ENCODE measurements around the gene SLIT1.
A peak's percentile ranks its signal among the peaks of the same experiment; 100 is the strongest.
"Not testable (repeated sequence)": the region's sequence is repeated elsewhere in the genome, so short reads cannot be mapped to it uniquely, and the experiment has no call there.

The SLIT1 gene

DNA sequence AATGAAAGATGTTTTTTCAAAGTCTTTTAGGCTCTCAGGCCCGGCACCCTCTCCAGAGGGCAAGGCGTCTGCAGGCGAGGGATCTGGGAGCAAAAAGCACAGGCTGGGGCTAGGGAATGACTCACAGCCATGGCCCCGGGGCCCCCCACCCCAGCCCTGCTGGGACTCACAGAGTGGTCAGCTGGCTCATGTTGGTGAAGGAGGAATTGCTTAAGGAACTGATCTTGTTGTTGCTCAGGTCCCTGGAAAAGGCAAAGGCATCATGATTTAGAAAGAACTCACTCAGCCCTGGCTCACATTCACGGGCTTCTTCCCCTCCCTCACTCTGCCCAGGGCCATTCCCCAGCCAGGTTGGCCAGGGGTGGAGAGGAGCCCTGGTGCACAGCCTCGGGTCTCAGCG lies 151.5 kb downstream of the SLIT1 start:
- no peaks in the 10 kb centered on the region for H3K36me3 ChIP-seq (ENCODE audit: insufficient read depth, low read length)
- H3K27ac ChIP-seq (ENCODE audit: low read depth, low read length): no peak overlapping the region
- no peak overlapping the region for H3K9ac ChIP-seq (ENCODE audit: low read length)
- no peaks in the 10 kb centered on the region for H3K27me3 ChIP-seq (ENCODE audit: control insufficient read depth in 1 of 2, insufficient read depth in 2 of 2, low read length in 2 of 2)
- H3K9me3 ChIP-seq (ENCODE audit: low read length): no peaks in the 10 kb centered on the region
- H3K4me1 ChIP-seq (ENCODE audit: insufficient read depth, low read length): peaks cover 4% of the 10 kb centered on the region
- no peak overlapping the region for H3K4me3 ChIP-seq (ENCODE audit: low read depth in 1 of 2, low read length in 2 of 2)

- not testable (repeated sequence) for H3K36me3 ChIP-seq (ENCODE audit: insufficient read depth, low read length); H3K27ac ChIP-seq (ENCODE audit: low read depth, low read length); H3K9ac ChIP-seq (ENCODE audit: low read length); H3K9me3 ChIP-seq (ENCODE audit: low read length); H3K4me1 ChIP-seq (ENCODE audit: insufficient read depth, low read length); H3K4me3 ChIP-seq (ENCODE audit: low read depth in 1 of 2, low read length in 2 of 2); H3K27me3 ChIP-seq (ENCODE audit: control insufficient read depth in 1 of 2, insufficient read depth in 2 of 2, low read length in 2 of 2)
Observed at GRCh38 chr10:97033841-97034240, 151.9 kb downstream of the SLIT1 start.

DNA sequence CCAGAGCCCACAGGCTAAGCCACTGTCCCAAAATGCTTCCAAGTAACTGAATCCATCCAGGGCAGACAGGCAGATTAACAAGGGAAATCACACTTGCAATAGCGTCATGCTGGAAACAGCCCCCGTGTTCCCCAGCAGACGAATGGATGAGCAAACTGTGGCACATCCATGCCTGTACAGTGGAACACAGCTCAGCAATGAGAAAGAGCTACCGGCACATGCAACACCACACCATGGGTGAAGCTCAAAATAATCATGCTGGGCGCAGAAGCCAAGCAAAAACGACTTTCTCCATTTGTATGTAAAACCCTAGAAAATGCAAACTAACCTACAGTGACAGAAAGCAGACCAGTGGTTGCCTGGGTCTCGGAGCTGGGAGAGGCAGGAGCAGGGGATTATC lies 153.1 kb downstream of the SLIT1 start:
- H3K27ac ChIP-seq (ENCODE audit: low read depth, low read length): no peak overlapping the region
- no peaks in the 10 kb centered on the region for H3K27me3 ChIP-seq (ENCODE audit: control insufficient read depth in 1 of 2, insufficient read depth in 2 of 2, low read length in 2 of 2)
- no peaks in the 10 kb centered on the region for H3K4me1 ChIP-seq (ENCODE audit: insufficient read depth, low read length)
- no peak overlapping the region for H3K9ac ChIP-seq (ENCODE audit: low read length)
- no peak overlapping the region for H3K4me3 ChIP-seq (ENCODE audit: low read depth in 1 of 2, low read length in 2 of 2)
- H3K36me3 ChIP-seq (ENCODE audit: insufficient read depth, low read length): no peaks in the 10 kb centered on the region
- no peaks in the 10 kb centered on the region for H3K9me3 ChIP-seq (ENCODE audit: low read length)

GRCh38 chr10:97031459-97031858 lies 154.3 kb downstream of the SLIT1 start:
- Histone ChIP-seq H3K9me3 (ENCODE audit: low read length) (no peaks in the 10 kb centered on the region), H3K4me1 (ENCODE audit: insufficient read depth, low read length) (no peaks in the 10 kb centered on the region), H3K36me3 (ENCODE audit: insufficient read depth, low read length) (no peaks in the 10 kb centered on the region), H3K27ac (ENCODE audit: low read depth, low read length) (no peak overlapping the region), H3K4me3 (ENCODE audit: low read depth in 1 of 2, low read length in 2 of 2) (no peak overlapping the region), H3K9ac (ENCODE audit: low read length) (no peak overlapping the region), H3K27me3 (ENCODE audit: control insufficient read depth in 1 of 2, insufficient read depth in 2 of 2, low read length in 2 of 2) (no peaks in the 10 kb centered on the region)

- no peak overlapping the region for H3K27ac ChIP-seq (ENCODE audit: low read depth, low read length)
- no peak overlapping the region for H3K4me3 ChIP-seq (ENCODE audit: low read depth in 1 of 2, low read length in 2 of 2)
- no peaks in the 10 kb centered on the region for H3K9me3 ChIP-seq (ENCODE audit: low read length)
- H3K36me3 ChIP-seq (ENCODE audit: insufficient read depth, low read length): no peaks in the 10 kb centered on the region
- no peaks in the 10 kb centered on the region for H3K27me3 ChIP-seq (ENCODE audit: control insufficient read depth in 1 of 2, insufficient read depth in 2 of 2, low read length in 2 of 2)
- no peak overlapping the region for H3K9ac ChIP-seq (ENCODE audit: low read length)
- H3K4me1 ChIP-seq (ENCODE audit: insufficient read depth, low read length): no peaks in the 10 kb centered on the region
Observed at GRCh38 chr10:97030894-97031293, 154.9 kb downstream of the SLIT1 start.

DNA sequence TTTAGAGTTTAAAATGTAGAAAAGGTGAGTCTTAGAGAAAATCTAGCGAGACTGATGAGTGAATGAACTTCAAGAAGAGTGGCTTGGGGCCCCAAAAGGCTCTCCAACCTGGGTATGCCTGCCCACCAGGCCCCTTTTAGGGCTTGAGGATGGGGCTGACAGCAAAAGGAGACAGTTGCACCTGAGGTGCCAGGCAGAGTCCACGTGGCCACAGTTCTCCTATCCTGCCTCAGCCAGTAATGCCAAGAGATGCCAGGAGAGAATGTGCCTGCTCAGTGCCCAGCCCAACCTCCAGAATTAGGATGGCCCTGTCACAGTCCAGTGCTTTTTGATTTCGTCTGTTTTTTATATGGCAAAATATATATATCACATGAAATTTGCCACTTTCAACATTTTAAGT lies 156.5 kb downstream of the SLIT1 start:
- Histone ChIP-seq H3K9ac (ENCODE audit: low read length) (no peak overlapping the region), H3K4me1 (ENCODE audit: insufficient read depth, low read length) (peaks cover 3% of the 10 kb centered on the region), H3K27ac (ENCODE audit: low read depth, low read length) (no peak overlapping the region), H3K9me3 (ENCODE audit: low read length) (no peaks in the 10 kb centered on the region), H3K36me3 (ENCODE audit: insufficient read depth, low read length) (no peaks in the 10 kb centered on the region), H3K27me3 (ENCODE audit: control insufficient read depth in 1 of 2, insufficient read depth in 2 of 2, low read length in 2 of 2) (no peaks in the 10 kb centered on the region), H3K4me3 (ENCODE audit: low read depth in 1 of 2, low read length in 2 of 2) (no peak overlapping the region)

DNA sequence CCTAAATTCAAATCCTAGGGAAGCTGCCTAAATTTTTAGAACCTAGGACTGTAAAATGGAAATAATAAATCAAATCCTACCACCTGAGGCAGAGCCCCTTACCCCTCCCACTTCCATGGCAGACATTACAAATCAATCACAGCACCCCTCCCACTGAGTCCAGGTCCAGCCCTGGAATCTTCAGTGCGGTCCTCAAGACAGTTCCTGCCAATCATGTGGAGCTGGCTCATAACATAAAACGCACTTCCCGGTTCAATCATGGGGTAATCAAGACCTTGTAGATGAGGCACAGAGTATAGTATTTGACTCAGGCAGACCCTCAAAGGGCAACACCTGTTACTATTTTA lies 157.0 kb downstream of the SLIT1 start:
- H3K4me3 ChIP-seq (ENCODE audit: low read depth in 1 of 2, low read length in 2 of 2): no peak overlapping the region

DNA sequence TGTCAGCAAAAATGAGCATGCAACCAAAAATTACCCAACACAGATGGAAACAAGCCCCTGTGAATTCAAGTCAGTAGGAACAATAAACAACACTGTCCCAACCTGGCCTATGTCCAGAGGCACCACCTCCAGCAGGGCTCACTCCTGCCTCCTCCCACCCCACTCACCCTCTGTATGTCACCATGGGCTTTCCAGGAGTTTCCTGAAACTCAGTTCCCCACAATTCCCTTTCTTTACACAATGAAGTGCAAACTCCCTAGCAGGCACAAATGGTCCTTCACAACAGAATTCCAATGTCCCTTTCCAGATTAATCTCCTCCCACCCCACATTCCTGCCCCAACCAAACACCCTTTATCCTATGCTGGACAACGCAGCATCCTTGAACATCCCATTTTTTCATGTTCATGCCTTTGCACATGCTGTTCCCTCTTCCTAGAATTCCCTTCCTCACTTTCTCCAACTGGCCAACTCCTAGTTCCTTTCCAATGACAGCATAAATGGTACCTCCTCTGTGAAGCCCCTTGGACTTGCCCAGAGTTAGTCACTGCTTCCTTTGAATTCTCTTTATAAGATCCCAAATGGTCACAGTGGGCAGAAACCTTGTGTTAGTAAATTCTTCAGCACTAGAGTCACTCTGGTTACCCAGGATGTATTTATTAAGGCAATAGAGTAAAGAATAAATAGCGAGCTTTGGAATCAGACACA lies 157.5 kb downstream of the SLIT1 start:
- H3K36me3 ChIP-seq (ENCODE audit: insufficient read depth, low read length): no peaks in the 10 kb centered on the region
- H3K27ac ChIP-seq (ENCODE audit: low read depth, low read length): no peak overlapping the region
- no peak overlapping the region for H3K4me3 ChIP-seq (ENCODE audit: low read depth in 1 of 2, low read length in 2 of 2)
- no peaks in the 10 kb centered on the region for H3K27me3 ChIP-seq (ENCODE audit: control insufficient read depth in 1 of 2, insufficient read depth in 2 of 2, low read length in 2 of 2)
- H3K9me3 ChIP-seq (ENCODE audit: low read length): no peaks in the 10 kb centered on the region
- peaks cover 10% of the 10 kb centered on the region for H3K4me1 ChIP-seq (ENCODE audit: insufficient read depth, low read length)
- H3K9ac ChIP-seq (ENCODE audit: low read length): no peak overlapping the region

More for the DNA sequence above, 157.0 kb downstream of the SLIT1 start:
- Histone ChIP-seq H3K27me3 (ENCODE audit: control insufficient read depth in 1 of 2, insufficient read depth in 2 of 2, low read length in 2 of 2) (no peaks in the 10 kb centered on the region), H3K4me1 (ENCODE audit: insufficient read depth, low read length) (peaks cover 7% of the 10 kb centered on the region), H3K9ac (ENCODE audit: low read length) (no peak overlapping the region), H3K27ac (ENCODE audit: low read depth, low read length) (no peak overlapping the region), H3K9me3 (ENCODE audit: low read length) (no peaks in the 10 kb centered on the region), H3K36me3 (ENCODE audit: insufficient read depth, low read length) (no peaks in the 10 kb centered on the region)

GRCh38 chr10:97025613-97026242 lies 160.0 kb downstream of the SLIT1 start:
- Histone ChIP-seq H3K4me1 (ENCODE audit: insufficient read depth, low read length) (peaks cover 16% of the 10 kb centered on the region), H3K36me3 (ENCODE audit: insufficient read depth, low read length) (no peaks in the 10 kb centered on the region), H3K4me3 (ENCODE audit: low read depth in 1 of 2, low read length in 2 of 2) (no peak overlapping the region), H3K9ac (ENCODE audit: low read length) (no peak overlapping the region), H3K27ac (ENCODE audit: low read depth, low read length) (no peak overlapping the region), H3K27me3 (ENCODE audit: control insufficient read depth in 1 of 2, insufficient read depth in 2 of 2, low read length in 2 of 2) (no peaks in the 10 kb centered on the region), H3K9me3 (ENCODE audit: low read length) (no peaks in the 10 kb centered on the region)

DNA sequence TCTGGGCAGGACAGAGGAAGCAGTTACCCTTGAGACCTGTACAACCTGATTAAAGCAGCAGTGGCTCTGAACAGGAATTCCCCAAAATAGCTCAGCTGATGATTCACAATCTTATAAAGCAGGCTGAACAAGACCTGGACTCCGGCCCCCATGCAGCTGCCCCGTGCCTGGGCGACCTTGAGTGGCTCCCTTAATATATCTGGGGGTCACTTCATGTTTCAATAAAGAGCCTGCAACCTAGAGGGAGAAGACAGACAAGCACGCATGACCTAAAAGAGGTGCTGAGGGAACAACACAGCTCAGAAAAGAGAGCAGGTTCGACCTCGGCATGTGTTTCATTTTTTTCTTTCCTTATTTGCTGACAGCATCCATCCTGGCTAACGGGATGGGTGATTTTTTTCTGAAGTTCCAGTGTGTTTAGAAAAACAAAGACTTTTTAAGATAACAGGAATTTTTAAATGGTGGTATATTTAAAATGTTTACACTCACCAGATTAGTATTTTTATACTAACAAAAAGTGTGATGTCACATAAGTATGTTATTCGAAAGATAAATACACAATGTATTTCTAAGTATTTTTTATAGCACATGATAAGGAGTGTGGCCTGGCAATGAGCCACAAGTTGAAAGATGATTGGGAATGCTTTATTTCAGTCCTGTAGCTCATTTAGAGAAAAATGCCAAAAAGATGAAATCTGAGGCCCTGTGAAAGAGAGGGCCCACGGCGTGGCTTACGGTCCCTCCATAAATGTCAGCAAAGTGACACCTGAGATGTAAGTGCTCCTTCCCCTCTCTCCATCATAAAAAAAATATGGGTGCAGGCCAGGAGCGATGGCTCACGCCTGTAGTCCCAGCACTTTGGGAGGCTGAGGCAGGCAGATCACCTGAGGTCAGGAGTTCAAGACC lies 161.3 kb downstream of the SLIT1 start:
- Histone ChIP-seq H3K4me3 (ENCODE audit: low read depth in 1 of 2, low read length in 2 of 2) (peak overlapping the region in 1 of 2 donors; percentile 2), H3K9me3 (ENCODE audit: low read length) (no peaks in the 10 kb centered on the region), H3K27ac (ENCODE audit: low read depth, low read length) (no peak overlapping the region), H3K27me3 (ENCODE audit: control insufficient read depth in 1 of 2, insufficient read depth in 2 of 2, low read length in 2 of 2) (no peaks in the 10 kb centered on the region), H3K9ac (ENCODE audit: low read length) (no peak overlapping the region), H3K36me3 (ENCODE audit: insufficient read depth, low read length) (no peaks in the 10 kb centered on the region), H3K4me1 (ENCODE audit: insufficient read depth, low read length) (peaks cover 24% of the 10 kb centered on the region)

GRCh38 chr10:97023401-97024167 lies 162.2 kb downstream of the SLIT1 start:
- H3K9me3 ChIP-seq (ENCODE audit: low read length): no peaks in the 10 kb centered on the region
- H3K36me3 ChIP-seq (ENCODE audit: insufficient read depth, low read length): no peaks in the 10 kb centered on the region
- no peaks in the 10 kb centered on the region for H3K27me3 ChIP-seq (ENCODE audit: control insufficient read depth in 1 of 2, insufficient read depth in 2 of 2, low read length in 2 of 2)
- H3K9ac ChIP-seq (ENCODE audit: low read length): no peak overlapping the region
- peaks cover 24% of the 10 kb centered on the region for H3K4me1 ChIP-seq (ENCODE audit: insufficient read depth, low read length)
- H3K4me3 ChIP-seq (ENCODE audit: low read depth in 1 of 2, low read length in 2 of 2): peak overlapping the region in 1 of 2 donors; percentile 2
- no peak overlapping the region for H3K27ac ChIP-seq (ENCODE audit: low read depth, low read length)

Measured in muscle layer of colon (tissue), 2 donors.